Gastroesophageal sphincter (tissue), 3 donors: ENCODE data around the gene LIPJ.

Experiments used
- CTCF ChIP-seq, 4 experiments: fragments of 200-600 bp in 2 of 4; fragments of 450-650 bp in 2 of 4; sonication (generic) in 1 of 4; IDR thresholded peaks; one replicate each; pipeline ENCODE4 v1.5.1; 2017 to 2019; ENCODE audit warnings: antibody characterized with exemption in 4 of 4, mild to moderate bottlenecking in 2 of 4, moderate library complexity in 2 of 4
- POLR2AphosphoS5 ChIP-seq: sonication (generic); formaldehyde crosslinking; IDR thresholded peaks from one replicate; pipeline ENCODE4 v1.6.1; 2017; ENCODE audit warnings: antibody characterized with exemption

- TF ChIP-seq CTCF (IDR thresholded peaks at IDR 0.05) (peak; percentile 73 to 94 (median 80)), POLR2AphosphoS5 (peak; percentile 69)
Measured at GRCh38 chr10:88582806-88583583, 3.6 kb upstream of the LIPJ start, which contains the start of gene RNLS.
